OCI-LY7 (cell line): Measurements from ENCODE around the gene TRMT61A. TPM values are rescaled to one million over a fixed set of nuclear protein-coding genes. Genes with fewer than 3 reads are reported as not detected.

Source experiments
- BruUV-seq: library from RNA; stranded (reverse); fragments of 400-500 nt; replicated peaks from 2 replicates; lab custom pipeline; 2021; lab: Mats Ljungman, UMichigan
- CTCF ChIA-PET: fragments of 300-600 bp; sonication (Branson Sonifier 250); formaldehyde crosslinking; loops from one replicate; lab custom pipeline; 2022; ENCODE audit warnings: antibody characterized with exemption; ENCODE audit not compliant: unreplicated experiment; lab: Charles Lee
- POLR2A ChIA-PET: fragments of 300-600 bp; sonication (Branson Sonifier 250); formaldehyde crosslinking; loops from one replicate; lab custom pipeline; 2022; ENCODE audit warnings: antibody characterized with exemption; lab: Charles Lee
- DNase-seq: peaks from one replicate; pipeline ENCODE4 v3.0.0-alpha.2; 2015; ENCODE audit warnings: low spot score
- H2AFZ ChIP-seq: fragments of 200-600 bp; sonication (generic), shearing (Covaris generic); 2 replicates; pipeline ENCODE4 v1.6.1; 2014; ENCODE audit warnings: mild to moderate bottlenecking, antibody characterized with exemption, low read length, moderate library complexity
- H3K27ac ChIP-seq: fragments of 200-600 bp; sonication (generic); 2 replicates; pipeline ENCODE4 v1.5.1; 2014; ENCODE audit warnings: mixed run types, low read depth, mild to moderate bottlenecking, moderate library complexity, low read length, inconsistent platforms; ENCODE audit not compliant: poor library complexity, severe bottlenecking
- H3K36me3 ChIP-seq: fragments of 200-600 bp; sonication (generic); 2 replicates; pipeline ENCODE4 v1.6.1; 2014; ENCODE audit warnings: mild to moderate bottlenecking, antibody characterized with exemption, low read length, moderate library complexity, mixed read lengths; ENCODE audit not compliant: insufficient read depth
- H3K4me1 ChIP-seq: fragments of 200-600 bp; sonication (generic); 2 replicates; pipeline ENCODE4 v1.5.1; 2014; ENCODE audit warnings: mild to moderate bottlenecking, low read length; ENCODE audit not compliant: insufficient read depth, poor library complexity, severe bottlenecking
- H3K4me2 ChIP-seq: fragments of 200-600 bp; sonication (generic); 2 replicates; pipeline ENCODE4 v1.6.1; 2014; ENCODE audit warnings: mild to moderate bottlenecking, low read length
- H3K4me3 ChIP-seq: fragments of 200-600 bp; sonication (generic); 2 replicates; pipeline ENCODE4 v1.5.1; 2014; ENCODE audit warnings: mild to moderate bottlenecking, low read depth, low read length; ENCODE audit not compliant: poor library complexity, severe bottlenecking
- H3K79me2 ChIP-seq: fragments of 200-600 bp; sonication (generic); 2 replicates; pipeline ENCODE4 v1.6.1; 2016; ENCODE audit warnings: low read depth, mild to moderate bottlenecking, low read length, moderate library complexity, mixed read lengths; ENCODE audit not compliant: insufficient read depth
- H3K9me2 ChIP-seq: fragments of 200-600 bp; sonication (generic); 2 replicates; pipeline ENCODE4 v1.6.1; 2016; ENCODE audit warnings: mild to moderate bottlenecking, low read length, mixed read lengths; ENCODE audit not compliant: insufficient read depth
- H3K9me3 ChIP-seq: fragments of 200-600 bp; sonication (generic); 2 replicates; pipeline ENCODE4 v1.6.1; 2014; ENCODE audit warnings: mild to moderate bottlenecking, mixed run types, low read length, mixed read lengths
- H4K20me1 ChIP-seq: fragments of 200-600 bp; sonication (generic); 2 replicates; pipeline ENCODE4 v1.6.1; 2014; ENCODE audit warnings: mild to moderate bottlenecking, antibody characterized with exemption, low read length, moderate library complexity, mixed read lengths; ENCODE audit not compliant: insufficient read depth
- EZH2phosphoT487 ChIP-seq: fragments of 200-600 bp; sonication (generic); IDR thresholded peaks from 2 replicates; pipeline ENCODE4 v1.6.1; 2018; ENCODE audit warnings: low read depth, borderline replicate concordance, mild to moderate bottlenecking, mixed run types, antibody characterized with exemption, low read length, moderate library complexity, mixed read lengths
- intact Hi-C: fragments of 100-400 bp; cut with micrococcal nuclease; formaldehyde crosslinking; loops from one replicate; pipeline ENCODE4 v1.10.0; 2022; ENCODE audit not compliant: unreplicated experiment
- total RNA-seq, 2 experiments: library from RNA; depleted of rRNA in 1 of 2; stranded (reverse); fragments of >200 nt in 1 of 2; shearing (Covaris generic) in 1 of 2; gene quantifications; 2 replicates each; pipeline ENCODE4 v1.2.3, GENCODE V29; 2014 to 2022
- TF ChIP-seq, protein P1 (sequence below): fragments of 200-600 bp; sonication (generic); conservative IDR thresholded peaks from 2 replicates; pipeline ENCODE4 v1.5.1; 2014; ENCODE audit warnings: mild to moderate bottlenecking, antibody characterized with exemption, low read length, moderate library complexity, mixed read lengths

The TRMT61A gene
- total RNA-seq, 2 experiments from 2014 or later, result 13.1 to 17.1 TPM

GRCh38 chr14:103535081-103535890 is 6.3 kb downstream of the TRMT61A start:
- no peak for DNase-seq
- Histone ChIP-seq H3K4me3 (no peak overlapping the region), H3K9me2 (no peaks in the 10 kb centered on the region), H3K9me3 (no peaks in the 10 kb centered on the region), H3K27ac (no peak overlapping the region), H4K20me1 (no peaks in the 10 kb centered on the region; the same call in 1 of the 2 replicates), H3K79me2 (peaks cover 11% of the 10 kb centered on the region), H3K4me1 (peaks cover 5% of the 10 kb centered on the region), H3K36me3 (peaks cover 34% of the 10 kb centered on the region; the same call in 1 of the 2 replicates), H2AFZ (no peak overlapping the region), H3K4me2 (no peak overlapping the region)
- no TSS peak for BruUV-seq
- CTCF ChIA-PET, result no interaction called here
- POLR2A ChIA-PET, result no interaction called here
- TF ChIP-seq, protein P1, sequence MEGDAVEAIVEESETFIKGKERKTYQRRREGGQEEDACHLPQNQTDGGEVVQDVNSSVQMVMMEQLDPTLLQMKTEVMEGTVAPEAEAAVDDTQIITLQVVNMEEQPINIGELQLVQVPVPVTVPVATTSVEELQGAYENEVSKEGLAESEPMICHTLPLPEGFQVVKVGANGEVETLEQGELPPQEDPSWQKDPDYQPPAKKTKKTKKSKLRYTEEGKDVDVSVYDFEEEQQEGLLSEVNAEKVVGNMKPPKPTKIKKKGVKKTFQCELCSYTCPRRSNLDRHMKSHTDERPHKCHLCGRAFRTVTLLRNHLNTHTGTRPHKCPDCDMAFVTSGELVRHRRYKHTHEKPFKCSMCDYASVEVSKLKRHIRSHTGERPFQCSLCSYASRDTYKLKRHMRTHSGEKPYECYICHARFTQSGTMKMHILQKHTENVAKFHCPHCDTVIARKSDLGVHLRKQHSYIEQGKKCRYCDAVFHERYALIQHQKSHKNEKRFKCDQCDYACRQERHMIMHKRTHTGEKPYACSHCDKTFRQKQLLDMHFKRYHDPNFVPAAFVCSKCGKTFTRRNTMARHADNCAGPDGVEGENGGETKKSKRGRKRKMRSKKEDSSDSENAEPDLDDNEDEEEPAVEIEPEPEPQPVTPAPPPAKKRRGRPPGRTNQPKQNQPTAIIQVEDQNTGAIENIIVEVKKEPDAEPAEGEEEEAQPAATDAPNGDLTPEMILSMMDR, result no peak
- TF ChIP-seq EZH2phosphoT487, result no peak
- intact Hi-C loops, result no loop called here

DNA sequence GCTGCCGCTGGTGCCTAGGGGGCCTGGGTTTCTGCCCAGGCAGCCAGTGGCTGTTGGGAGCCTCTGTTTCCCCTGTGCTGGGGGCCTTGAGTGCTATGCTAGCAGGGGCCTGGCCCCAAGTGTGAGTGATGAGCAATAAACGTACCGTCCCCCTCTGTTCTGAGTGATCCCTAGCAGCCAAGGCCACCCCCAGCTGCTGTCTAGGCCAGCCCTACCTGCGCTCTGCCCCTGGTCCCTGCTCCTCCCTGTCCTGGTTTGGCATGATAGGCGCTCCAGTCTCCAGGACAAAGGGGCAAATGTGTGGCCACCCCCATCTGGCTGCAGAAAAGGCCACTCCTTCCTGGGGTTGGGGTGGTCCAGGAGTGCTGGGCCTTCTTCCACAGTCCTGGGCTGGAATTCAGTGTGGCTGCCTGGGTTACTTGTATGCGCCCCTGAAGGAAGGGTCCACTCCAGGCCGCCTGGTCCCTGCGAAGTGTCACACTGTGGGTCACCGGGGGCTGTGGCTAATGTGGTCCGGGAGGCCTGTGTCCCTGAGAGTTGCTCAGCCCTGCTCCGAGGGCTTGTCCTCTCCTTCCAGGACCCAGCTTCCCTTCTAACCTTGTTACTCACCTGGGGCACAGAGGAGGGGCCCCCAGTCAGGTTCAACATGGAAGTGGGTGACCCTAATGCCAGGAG is 7.0 kb downstream of the TRMT61A start:
- Histone ChIP-seq H3K4me1 (no peaks in the 10 kb centered on the region), H3K9me2 (no peaks in the 10 kb centered on the region), H3K9me3 (no peaks in the 10 kb centered on the region), H3K36me3 (peaks cover 27% of the 10 kb centered on the region; the same call in 1 of the 2 replicates), H2AFZ (no peak overlapping the region), H3K4me3 (no peak overlapping the region), H4K20me1 (no peaks in the 10 kb centered on the region; the same call in 1 of the 2 replicates), H3K79me2 (peaks cover 4% of the 10 kb centered on the region; the same call in 1 of the 2 replicates), H3K27ac (no peak overlapping the region), H3K4me2 (no peak overlapping the region)
- no TSS peak for BruUV-seq
- TF ChIP-seq, protein P1, result no peak
- TF ChIP-seq EZH2phosphoT487, result no peak
- ChIA-PET CTCF (no interaction called here), POLR2A (no interaction called here)
- intact Hi-C loops, result no loop called here
- no peak for DNase-seq

DNA sequence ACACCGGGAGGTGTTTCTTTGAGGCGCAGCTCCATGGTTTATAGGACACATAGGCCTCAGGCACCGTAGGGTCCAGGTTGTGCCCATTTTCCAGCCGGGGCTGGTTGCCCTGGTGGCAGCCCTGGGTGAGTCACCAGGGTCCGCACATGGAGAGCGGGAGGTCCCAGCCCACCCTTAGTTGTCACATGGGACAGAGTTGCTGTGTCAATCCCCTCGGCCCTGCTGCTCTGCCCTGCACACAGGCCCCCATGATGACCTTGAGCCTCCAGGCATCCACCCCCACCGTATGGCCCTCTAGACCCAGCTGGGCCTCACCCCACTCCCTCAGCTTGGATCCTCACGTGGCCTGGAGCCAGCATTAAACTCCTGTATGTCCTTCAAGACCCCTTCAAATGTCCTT is 7.7 kb downstream of the TRMT61A start:
- H3K9me2 ChIP-seq, result no peaks in the 10 kb centered on the region
- H3K36me3 ChIP-seq, result peaks cover 22% of the 10 kb centered on the region; the same call in 1 of the 2 replicates
- TF ChIP-seq, protein P1, result no peak
- TF ChIP-seq EZH2phosphoT487, result no peak
- H3K4me1 ChIP-seq, result no peaks in the 10 kb centered on the region
- DNase-seq, result no peak
- no peak overlapping the region for H3K4me2 ChIP-seq
- no peak overlapping the region for H2AFZ ChIP-seq
- H3K9me3 ChIP-seq, result no peaks in the 10 kb centered on the region
- no peaks in the 10 kb centered on the region; the same call in 1 of the 2 replicates for H4K20me1 ChIP-seq
- no peak overlapping the region for H3K27ac ChIP-seq
- intact Hi-C loops, result no loop called here
- ChIA-PET CTCF (no interaction called here), POLR2A (no interaction called here)
- BruUV-seq, result no TSS peak
- no peak overlapping the region for H3K4me3 ChIP-seq
- no peaks in the 10 kb centered on the region for H3K79me2 ChIP-seq
